ENCODE data around the gene TMEM232.
"Not testable (repeated sequence)": the region's sequence is repeated elsewhere in the genome, so short reads cannot be mapped to it uniquely, and the experiment has no call there.

The TMEM232 gene

GRCh38 chr5:110726249-110727024 is at the start of gene TMEM232:
TSS of gene TMEM232 (minus strand) at chr5:110726671. CDS start at chr5:110667352, 59,319 bp downstream.
- peak; percentile 56 for DNase-seq (ENCODE audit: low read depth)

- no peak for DNase-seq (ENCODE audit: low read depth)
Measured at GRCh38 chr5:110770286-110770685, 43.8 kb upstream of the TMEM232 start.

- no peak for DNase-seq (ENCODE audit: low read depth)
Measured at GRCh38 chr5:110769000-110769681, 42.7 kb upstream of the TMEM232 start.

GRCh38 chr5:110768138-110768860 is 41.8 kb upstream of the TMEM232 start:
- DNase-seq (ENCODE audit: low read depth), result no peak

- no peak for DNase-seq (ENCODE audit: low read depth)
Measured at GRCh38 chr5:110760158-110760557, 33.7 kb upstream of the TMEM232 start.

GRCh38 chr5:110757118-110757729 is 30.8 kb upstream of the TMEM232 start:
- no peak for DNase-seq (ENCODE audit: low read depth)

- DNase-seq (ENCODE audit: low read depth), result no peak
Measured at GRCh38 chr5:110754181-110754580, 27.7 kb upstream of the TMEM232 start.

GRCh38 chr5:110753600-110753999 is 27.1 kb upstream of the TMEM232 start:
- DNase-seq (ENCODE audit: low read depth), result no peak

- no peak for DNase-seq (ENCODE audit: low read depth)
Measured at GRCh38 chr5:110752953-110753352, 26.5 kb upstream of the TMEM232 start.

- no peak for DNase-seq (ENCODE audit: low read depth)
Measured at GRCh38 chr5:110751902-110752762, 25.7 kb upstream of the TMEM232 start.

GRCh38 chr5:110738812-110739651 is 12.6 kb upstream of the TMEM232 start, which contains the start of gene SLC25A46:
TSS of gene SLC25A46 (plus strand) at chr5:110739007. CDS start at chr5:110739120, 113 bp downstream.
- DNase-seq (ENCODE audit: low read depth), result peak; percentile 81

- no peak for DNase-seq (ENCODE audit: low read depth)
Measured at GRCh38 chr5:110738503-110738811, 12.0 kb upstream of the TMEM232 start.

GRCh38 chr5:110736753-110737152 is 10.3 kb upstream of the TMEM232 start:
- DNase-seq (ENCODE audit: low read depth), result no peak

GRCh38 chr5:110735556-110735955 is 9.1 kb upstream of the TMEM232 start:
- DNase-seq (ENCODE audit: low read depth), result no peak

GRCh38 chr5:110734101-110734500 is 7.6 kb upstream of the TMEM232 start:
- no peak for DNase-seq (ENCODE audit: low read depth)

- not testable (repeated sequence) for DNase-seq (ENCODE audit: low read depth)
Measured at GRCh38 chr5:110731499-110731898, 5.0 kb upstream of the TMEM232 start.

- no peak for DNase-seq (ENCODE audit: low read depth)
Measured at GRCh38 chr5:110727025-110727314, 499 bp upstream of the TMEM232 start.

- no peak for DNase-seq (ENCODE audit: low read depth)
Measured at GRCh38 chr5:110718311-110718710, 8.2 kb downstream of the TMEM232 start.

GRCh38 chr5:110716247-110717245 is 9.9 kb downstream of the TMEM232 start:
- no peak for DNase-seq (ENCODE audit: low read depth)
